ENCODE data around the gene SPEM2. TPM values are rescaled to one million over a fixed set of nuclear protein-coding genes. Genes with fewer than 3 reads are reported as not detected.

Gene SPEM2
- polyA plus RNA-seq, 1 donor from 2014 or later = not detected

DNA sequence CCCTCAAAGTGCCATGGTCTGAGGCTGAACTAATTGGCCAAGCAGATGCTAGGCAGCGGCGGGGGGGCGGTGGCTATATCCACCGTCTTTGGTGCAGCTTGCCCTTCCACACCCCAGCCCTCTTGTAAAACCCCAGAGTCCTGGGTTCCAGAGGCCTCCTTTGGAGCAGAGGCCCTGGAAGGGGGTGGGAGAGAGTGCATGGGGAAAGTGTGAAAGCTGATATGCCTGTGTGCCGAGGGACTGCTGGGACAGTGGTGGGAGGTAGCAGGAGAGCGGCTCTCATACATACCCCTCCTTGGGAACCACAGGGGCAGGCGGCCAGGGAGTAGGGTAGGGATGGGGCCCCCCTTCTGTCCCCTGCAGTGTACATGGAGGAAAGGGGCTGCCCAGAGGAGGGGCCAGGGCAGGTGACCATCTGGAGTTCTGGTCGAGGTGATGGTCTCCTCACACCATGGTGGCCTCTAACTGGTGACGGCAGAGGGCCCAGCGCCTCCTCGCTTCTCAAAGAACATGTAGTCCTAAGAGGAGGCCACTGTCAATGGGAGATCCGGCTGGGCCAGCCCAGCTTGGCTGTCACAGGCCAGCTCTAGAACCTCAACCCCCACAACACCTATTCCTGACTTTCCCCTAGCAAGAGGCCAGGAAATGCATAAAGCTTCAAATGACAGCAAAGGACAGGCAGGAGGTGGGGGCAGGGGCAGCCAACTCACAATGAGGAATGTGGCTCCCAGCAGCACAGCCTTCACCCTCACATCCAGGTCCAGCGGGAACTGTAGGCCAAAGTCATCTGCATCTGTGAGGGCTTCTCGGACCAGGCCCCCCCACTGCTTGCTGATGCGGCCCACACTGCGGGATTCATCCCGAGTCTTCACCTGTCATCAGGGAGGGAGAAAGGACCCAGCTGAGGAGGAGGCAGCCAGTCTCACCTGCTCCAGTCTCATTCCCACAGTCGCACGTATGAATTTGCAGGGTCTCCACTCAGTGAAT is 35.2 kb upstream of the SPEM2 start:
- no peak overlapping the region for H3K27ac ChIP-seq (ENCODE audit: low read length)
- no peak overlapping the region for H3K9ac ChIP-seq (ENCODE audit: low read length)
- H3K79me2 ChIP-seq (replicated peaks; ENCODE audit: insufficient read depth, low read length) = no peaks in the 10 kb centered on the region
- H3K9me2 ChIP-seq (ENCODE audit: insufficient read depth, low read length) = no peaks in the 10 kb centered on the region
- no peaks in the 10 kb centered on the region for H4K20me1 ChIP-seq (ENCODE audit: insufficient read depth)
- no peaks in the 10 kb centered on the region for H3K9me3 ChIP-seq (ENCODE audit: low read length)
- H3K4me2 ChIP-seq (ENCODE audit: low read length) = no peak overlapping the region
- TF ChIP-seq, protein P1, sequence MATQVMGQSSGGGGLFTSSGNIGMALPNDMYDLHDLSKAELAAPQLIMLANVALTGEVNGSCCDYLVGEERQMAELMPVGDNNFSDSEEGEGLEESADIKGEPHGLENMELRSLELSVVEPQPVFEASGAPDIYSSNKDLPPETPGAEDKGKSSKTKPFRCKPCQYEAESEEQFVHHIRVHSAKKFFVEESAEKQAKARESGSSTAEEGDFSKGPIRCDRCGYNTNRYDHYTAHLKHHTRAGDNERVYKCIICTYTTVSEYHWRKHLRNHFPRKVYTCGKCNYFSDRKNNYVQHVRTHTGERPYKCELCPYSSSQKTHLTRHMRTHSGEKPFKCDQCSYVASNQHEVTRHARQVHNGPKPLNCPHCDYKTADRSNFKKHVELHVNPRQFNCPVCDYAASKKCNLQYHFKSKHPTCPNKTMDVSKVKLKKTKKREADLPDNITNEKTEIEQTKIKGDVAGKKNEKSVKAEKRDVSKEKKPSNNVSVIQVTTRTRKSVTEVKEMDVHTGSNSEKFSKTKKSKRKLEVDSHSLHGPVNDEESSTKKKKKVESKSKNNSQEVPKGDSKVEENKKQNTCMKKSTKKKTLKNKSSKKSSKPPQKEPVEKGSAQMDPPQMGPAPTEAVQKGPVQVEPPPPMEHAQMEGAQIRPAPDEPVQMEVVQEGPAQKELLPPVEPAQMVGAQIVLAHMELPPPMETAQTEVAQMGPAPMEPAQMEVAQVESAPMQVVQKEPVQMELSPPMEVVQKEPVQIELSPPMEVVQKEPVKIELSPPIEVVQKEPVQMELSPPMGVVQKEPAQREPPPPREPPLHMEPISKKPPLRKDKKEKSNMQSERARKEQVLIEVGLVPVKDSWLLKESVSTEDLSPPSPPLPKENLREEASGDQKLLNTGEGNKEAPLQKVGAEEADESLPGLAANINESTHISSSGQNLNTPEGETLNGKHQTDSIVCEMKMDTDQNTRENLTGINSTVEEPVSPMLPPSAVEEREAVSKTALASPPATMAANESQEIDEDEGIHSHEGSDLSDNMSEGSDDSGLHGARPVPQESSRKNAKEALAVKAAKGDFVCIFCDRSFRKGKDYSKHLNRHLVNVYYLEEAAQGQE (IDR thresholded peaks at IDR 0.05; ENCODE audit: borderline replicate concordance) = no peak
- TF ChIP-seq TAF1 (IDR thresholded peaks at IDR 0.05; ENCODE audit: low read depth) (no peak), RAD21 (conservative IDR thresholded peaks at IDR 0.05) (no peak), MXI1 (conservative IDR thresholded peaks at IDR 0.05; ENCODE audit: poor library complexity, severe bottlenecking) (no peak), EP300 (conservative IDR thresholded peaks at IDR 0.05; ENCODE audit: poor library complexity, severe bottlenecking) (no peak), SMC3 (conservative IDR thresholded peaks at IDR 0.05; ENCODE audit: poor library complexity) (no peak), POLR2AphosphoS5 (IDR thresholded peaks at IDR 0.05) (no peak), EZH2 (IDR thresholded peaks at IDR 0.05; ENCODE audit: borderline replicate concordance, insufficient read depth, low read length, poor library complexity, severe bottlenecking) (no peak)
- TF ChIP-seq, protein P2, sequence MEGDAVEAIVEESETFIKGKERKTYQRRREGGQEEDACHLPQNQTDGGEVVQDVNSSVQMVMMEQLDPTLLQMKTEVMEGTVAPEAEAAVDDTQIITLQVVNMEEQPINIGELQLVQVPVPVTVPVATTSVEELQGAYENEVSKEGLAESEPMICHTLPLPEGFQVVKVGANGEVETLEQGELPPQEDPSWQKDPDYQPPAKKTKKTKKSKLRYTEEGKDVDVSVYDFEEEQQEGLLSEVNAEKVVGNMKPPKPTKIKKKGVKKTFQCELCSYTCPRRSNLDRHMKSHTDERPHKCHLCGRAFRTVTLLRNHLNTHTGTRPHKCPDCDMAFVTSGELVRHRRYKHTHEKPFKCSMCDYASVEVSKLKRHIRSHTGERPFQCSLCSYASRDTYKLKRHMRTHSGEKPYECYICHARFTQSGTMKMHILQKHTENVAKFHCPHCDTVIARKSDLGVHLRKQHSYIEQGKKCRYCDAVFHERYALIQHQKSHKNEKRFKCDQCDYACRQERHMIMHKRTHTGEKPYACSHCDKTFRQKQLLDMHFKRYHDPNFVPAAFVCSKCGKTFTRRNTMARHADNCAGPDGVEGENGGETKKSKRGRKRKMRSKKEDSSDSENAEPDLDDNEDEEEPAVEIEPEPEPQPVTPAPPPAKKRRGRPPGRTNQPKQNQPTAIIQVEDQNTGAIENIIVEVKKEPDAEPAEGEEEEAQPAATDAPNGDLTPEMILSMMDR (IDR thresholded peaks at IDR 0.05; ENCODE audit: poor library complexity, severe bottlenecking) = no peak
- H2AFZ ChIP-seq (ENCODE audit: low read depth, low read length) = no peak overlapping the region
- no peaks in the 10 kb centered on the region for H3F3A ChIP-seq (ENCODE audit: insufficient read depth, low read length, poor library complexity, severe bottlenecking)
- H3K4me3 ChIP-seq (ENCODE audit: low read length) = no peak overlapping the region
- H3K27me3 ChIP-seq (ENCODE audit: insufficient read depth, low read depth, low read length) = no peaks in the 10 kb centered on the region
- H3K36me3 ChIP-seq (ENCODE audit: insufficient read depth, low read length) = peaks cover 7% of the 10 kb centered on the region

DNA sequence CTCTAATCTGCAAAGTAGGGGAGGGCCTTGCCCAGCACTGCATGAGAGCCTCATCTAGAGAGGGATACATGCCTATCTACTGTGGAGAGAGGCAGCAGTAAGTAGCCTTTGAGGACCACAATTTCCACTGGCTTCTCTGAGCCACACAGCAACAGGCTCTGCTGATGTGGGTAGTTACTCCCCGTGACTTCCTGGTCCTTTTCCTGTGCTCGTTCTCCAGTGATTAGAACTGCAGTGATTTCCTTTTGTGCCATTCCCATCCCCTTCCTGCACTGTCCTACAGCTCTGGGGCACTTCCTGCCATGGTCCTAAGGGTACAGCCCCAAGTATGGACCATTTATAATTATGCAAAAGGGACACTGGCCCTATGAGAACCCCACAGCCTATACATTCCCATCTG is 34.1 kb upstream of the SPEM2 start:
- H3K27ac ChIP-seq (ENCODE audit: low read length) = no peak overlapping the region
- no peaks in the 10 kb centered on the region for H3F3A ChIP-seq (ENCODE audit: insufficient read depth, low read length, poor library complexity, severe bottlenecking)
- TF ChIP-seq, protein P2 (IDR thresholded peaks at IDR 0.05; ENCODE audit: poor library complexity, severe bottlenecking) = no peak
- TF ChIP-seq TAF1 (IDR thresholded peaks at IDR 0.05; ENCODE audit: low read depth) (no peak), SMC3 (conservative IDR thresholded peaks at IDR 0.05; ENCODE audit: poor library complexity) (no peak), RAD21 (conservative IDR thresholded peaks at IDR 0.05) (no peak), EP300 (conservative IDR thresholded peaks at IDR 0.05; ENCODE audit: poor library complexity, severe bottlenecking) (no peak), MXI1 (conservative IDR thresholded peaks at IDR 0.05; ENCODE audit: poor library complexity, severe bottlenecking) (no peak), EZH2 (IDR thresholded peaks at IDR 0.05; ENCODE audit: borderline replicate concordance, insufficient read depth, low read length, poor library complexity, severe bottlenecking) (no peak), POLR2AphosphoS5 (IDR thresholded peaks at IDR 0.05) (no peak)
- TF ChIP-seq, protein P1 (IDR thresholded peaks at IDR 0.05; ENCODE audit: borderline replicate concordance) = no peak
- no peak overlapping the region for H3K9ac ChIP-seq (ENCODE audit: low read length)
- no peak overlapping the region for H2AFZ ChIP-seq (ENCODE audit: low read depth, low read length)
- peaks cover 7% of the 10 kb centered on the region for H3K36me3 ChIP-seq (ENCODE audit: insufficient read depth, low read length)
- no peak overlapping the region for H3K4me2 ChIP-seq (ENCODE audit: low read length)
- no peaks in the 10 kb centered on the region for H3K79me2 ChIP-seq (replicated peaks; ENCODE audit: insufficient read depth, low read length)
- no peak overlapping the region for H3K4me3 ChIP-seq (ENCODE audit: low read length)
- no peaks in the 10 kb centered on the region for H4K20me1 ChIP-seq (ENCODE audit: insufficient read depth)
- H3K9me2 ChIP-seq (ENCODE audit: insufficient read depth, low read length) = no peaks in the 10 kb centered on the region
- no peaks in the 10 kb centered on the region for H3K27me3 ChIP-seq (ENCODE audit: insufficient read depth, low read depth, low read length)
- H3K9me3 ChIP-seq (ENCODE audit: low read length) = no peaks in the 10 kb centered on the region
